KMS-11 (cell line): ENCODE data around the gene ZNF574.

Experiments
- H2AFZ ChIP-seq: fragments of 200-600 bp; sonication (generic); 2 replicates; pipeline ENCODE4 v1.6.1; 2016; ENCODE audit warnings: antibody characterized with exemption, mixed run types, low read depth
- H3K27ac ChIP-seq: fragments of 200-600 bp; sonication (generic); 2 replicates; pipeline ENCODE4 v1.6.1; 2016; ENCODE audit warnings: mild to moderate bottlenecking, mixed run types
- H3K27me3 ChIP-seq: fragments of 200-600 bp; sonication (generic); 2 replicates; pipeline ENCODE4 v1.6.1; 2017; ENCODE audit warnings: mild to moderate bottlenecking, low read depth, mixed run types, moderate library complexity; ENCODE audit not compliant: insufficient read depth
- H3K36me3 ChIP-seq: fragments of 200-600 bp; sonication (generic); 2 replicates; pipeline ENCODE4 v1.6.1; 2017; ENCODE audit warnings: mild to moderate bottlenecking, mixed run types; ENCODE audit not compliant: insufficient read depth
- H3K4me1 ChIP-seq: fragments of 200-600 bp; sonication (generic); 2 replicates; pipeline ENCODE4 v1.6.1; 2016; ENCODE audit warnings: mild to moderate bottlenecking, low read depth, mixed run types; ENCODE audit not compliant: poor library complexity, severe bottlenecking
- H3K4me2 ChIP-seq: fragments of 200-600 bp; sonication (generic); 2 replicates; pipeline ENCODE4 v1.7.0; 2016; ENCODE audit warnings: mild to moderate bottlenecking, mixed run types
- H3K4me3 ChIP-seq: fragments of 200-600 bp; sonication (generic); IDR thresholded peaks from 2 replicates; pipeline ENCODE4 v1.6.1; 2017; ENCODE audit warnings: low read depth, low read length, mixed read lengths; ENCODE audit not compliant: insufficient read depth
- H3K79me2 ChIP-seq: fragments of 200-600 bp; sonication (generic); 2 replicates; pipeline ENCODE4 v1.6.1; 2016; ENCODE audit warnings: low read depth, mixed run types; ENCODE audit not compliant: insufficient read depth
- H3K9ac ChIP-seq: fragments of 200-600 bp; sonication (generic); 2 replicates; pipeline ENCODE4 v1.6.1; 2016; ENCODE audit warnings: mild to moderate bottlenecking, mixed run types
- H4K20me1 ChIP-seq: fragments of 200-600 bp; sonication (generic); 2 replicates; pipeline ENCODE4 v1.6.1; 2016; ENCODE audit warnings: mild to moderate bottlenecking, mixed run types; ENCODE audit not compliant: insufficient read depth
- CTCF ChIP-seq: fragments of 200-600 bp; sonication (generic); conservative IDR thresholded peaks from 2 replicates; pipeline ENCODE4 v1.6.1; 2017; ENCODE audit warnings: low read depth, mild to moderate bottlenecking, antibody characterized with exemption, low read length, moderate library complexity, mixed read lengths

ZNF574 gene

GRCh38 chr19:42086770-42087550, 11.0 kb downstream of the ZNF574 start:
- Histone ChIP-seq H3K36me3 (no peaks in the 10 kb centered on the region), H3K79me2 (no peaks in the 10 kb centered on the region), H3K27me3 (peaks cover 5% of the 10 kb centered on the region; the same call in 1 of the 2 replicates), H3K4me2 (no peak overlapping the region), H4K20me1 (0 out of 2 replicates have a peak, but pooled peaks cover under 1% of the 10 kb centered on the region), H2AFZ (no peak overlapping the region), H3K4me1 (peaks cover 19% of the 10 kb centered on the region), H3K4me3 (no peak overlapping the region), H3K27ac (no peak overlapping the region), H3K9ac (no peak overlapping the region)
- no peak for TF ChIP-seq CTCF

DNA sequence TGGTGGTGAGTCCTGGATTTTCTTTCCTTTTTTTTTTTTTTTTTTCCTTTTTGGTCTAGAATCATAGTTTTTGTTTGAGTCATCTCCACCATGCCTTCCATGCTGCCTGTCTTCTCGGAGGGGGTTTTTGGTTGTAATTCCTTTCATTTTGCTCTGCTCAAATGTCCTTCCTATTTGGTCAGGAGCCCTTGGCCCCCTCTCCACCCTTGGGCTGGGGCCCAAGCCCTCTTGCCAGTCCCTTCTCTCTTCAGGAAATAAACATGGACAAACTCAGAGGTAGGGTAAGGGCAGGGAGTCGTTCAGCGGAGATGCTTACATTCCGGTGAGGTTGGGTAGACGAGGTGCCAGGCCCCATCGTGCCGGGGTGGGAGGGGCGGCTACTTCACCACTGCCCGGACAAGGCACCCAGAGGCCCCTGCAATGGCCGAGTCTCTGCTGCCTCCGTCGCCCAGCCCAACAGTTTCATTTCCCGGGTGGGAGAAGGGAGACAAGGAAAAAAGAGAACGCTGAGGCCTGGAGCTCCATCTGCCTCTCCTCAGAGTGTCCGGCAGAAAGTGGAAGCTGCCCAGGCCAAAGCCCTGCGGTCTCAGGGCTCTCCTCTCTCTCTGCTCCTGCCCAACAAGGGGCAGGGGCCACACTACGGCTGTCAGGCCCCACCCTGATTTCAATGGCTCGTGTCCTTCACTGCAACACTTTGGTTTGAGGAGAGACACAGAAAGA, 12.7 kb downstream of the ZNF574 start:
- Histone ChIP-seq H3K4me2 (no peak overlapping the region), H3K27me3 (peaks cover 5% of the 10 kb centered on the region; the same call in 1 of the 2 replicates), H3K9ac (no peak overlapping the region), H2AFZ (no peak overlapping the region), H3K79me2 (no peaks in the 10 kb centered on the region), H3K27ac (no peak overlapping the region), H3K4me1 (peaks cover 24% of the 10 kb centered on the region), H4K20me1 (no peaks in the 10 kb centered on the region), H3K36me3 (no peaks in the 10 kb centered on the region), H3K4me3 (no peak overlapping the region)
- no peak for TF ChIP-seq CTCF

GRCh38 chr19:42089191-42089750, 13.3 kb downstream of the ZNF574 start:
- Histone ChIP-seq H3K9ac (no peak overlapping the region), H2AFZ (no peak overlapping the region), H3K36me3 (no peaks in the 10 kb centered on the region)

DNA sequence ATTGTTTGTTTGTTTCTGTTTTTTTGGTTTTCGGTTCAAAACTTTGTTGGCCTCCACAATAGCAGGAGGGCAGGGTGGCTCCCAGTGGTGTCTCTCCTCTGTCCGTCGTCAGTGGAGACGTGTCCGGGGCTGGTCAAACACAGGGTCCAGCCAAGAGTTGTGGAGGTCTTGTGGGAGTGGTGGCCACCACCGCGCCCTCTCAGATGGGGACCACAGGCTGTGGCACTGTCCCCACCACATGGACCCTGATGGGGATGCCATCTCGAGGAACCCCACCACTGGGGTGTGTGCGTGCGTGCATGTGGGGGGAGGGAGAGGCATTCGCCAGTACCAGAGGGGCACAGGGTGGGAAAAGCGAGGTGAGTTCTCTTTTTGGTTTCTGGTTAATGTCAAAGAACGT, 13.8 kb downstream of the ZNF574 start:
- Histone ChIP-seq H3K9ac (no peak overlapping the region), H3K27ac (no peak overlapping the region), H3K36me3 (no peaks in the 10 kb centered on the region), H2AFZ (no peak overlapping the region), H3K4me3 (no peak overlapping the region), H3K79me2 (no peaks in the 10 kb centered on the region), H3K27me3 (peaks cover 8% of the 10 kb centered on the region; the same call in 1 of the 2 replicates), H3K4me2 (no peak overlapping the region), H4K20me1 (no peaks in the 10 kb centered on the region), H3K4me1 (peaks cover 24% of the 10 kb centered on the region)
- TF ChIP-seq CTCF = no peak

More at GRCh38 chr19:42089191-42089750, 13.3 kb downstream of the ZNF574 start:
- Histone ChIP-seq H3K4me2 (no peak overlapping the region), H3K4me3 (no peak overlapping the region), H3K27ac (no peak overlapping the region), H4K20me1 (no peaks in the 10 kb centered on the region), H3K4me1 (peaks cover 24% of the 10 kb centered on the region), H3K27me3 (peaks cover 6% of the 10 kb centered on the region; the same call in 1 of the 2 replicates), H3K79me2 (no peaks in the 10 kb centered on the region)
- no peak for TF ChIP-seq CTCF
